Sciatic nerve (tissue), 2 donors: ENCODE results near the gene CASP1. TPM values are rescaled to one million over a fixed set of nuclear protein-coding genes. Genes with fewer than 3 reads are reported as not detected.

Experiments
- ATAC-seq: fragments of 200-7000 bp; cut with Tn5 transposase; one replicate; pipeline ENCODE4 v1.9.1; 2020; ENCODE audit warnings: mild to moderate bottlenecking, moderate library complexity
- DNase-seq: peaks from one replicate; pipeline ENCODE4 v3.0.0-alpha.2; 2020; ENCODE audit warnings: low spot score
- intact Hi-C: fragments of 100-400 bp; cut with DNase I; formaldehyde crosslinking; loops from one replicate; pipeline ENCODE4 v1.14.2; 2022
- total RNA-seq: library from RNA; stranded (reverse); fragmentation: NEBNext Ultra II Directional; extraction: Animal tissue kit (Norgen Biotek cat#: 25700); gene quantifications from one replicate; pipeline ENCODE4 v1.2.1, GENCODE V29; 2021
- donor health status: DM: no; HTN: no; CAD: no.
- donor health status: DM: no; HTN: no; CAD: no.

CASP1 gene
- total RNA-seq, 1 donor from 2014 or later, result 31.9 TPM

DNA sequence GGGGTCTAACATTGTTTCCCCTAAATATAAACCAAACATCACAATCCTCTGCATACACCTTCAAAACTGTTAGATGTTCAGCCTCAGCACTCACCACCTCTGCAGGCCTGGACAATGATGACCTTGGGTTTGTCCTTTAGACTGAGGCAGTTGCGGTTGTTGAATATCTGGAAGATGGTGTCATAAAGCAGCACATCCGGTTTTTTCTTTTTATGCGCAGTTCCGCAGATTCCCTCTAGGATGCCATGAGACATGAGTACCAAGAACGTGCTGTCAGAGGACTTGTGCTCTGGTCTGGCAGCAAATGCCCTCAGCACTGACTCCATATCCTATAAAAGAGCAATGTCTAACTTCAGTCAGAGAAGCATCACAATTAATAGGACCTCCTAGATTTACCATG is 34.8 kb downstream of the CASP1 start:
- intact Hi-C loops, result no loop called here
- DNase-seq (no peak), ATAC-seq (no peak)

DNA sequence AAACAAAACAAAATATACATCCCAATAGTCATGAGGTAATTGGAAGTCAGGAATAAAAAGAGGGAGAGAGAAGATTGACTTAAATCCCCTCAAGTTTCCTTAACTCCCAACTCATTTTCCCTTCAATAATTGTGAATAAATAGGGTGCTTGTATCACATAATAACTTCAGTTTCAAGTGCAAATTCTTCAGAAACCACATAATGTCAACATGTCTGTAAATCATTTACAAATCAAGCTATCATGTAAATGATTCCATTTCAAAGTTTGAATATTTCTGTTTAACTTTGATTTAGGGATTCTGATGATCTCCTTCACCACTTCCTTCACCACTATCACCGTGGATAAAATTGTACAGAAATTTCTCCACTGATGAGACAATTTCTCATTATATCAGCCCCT is 35.2 kb downstream of the CASP1 start:
- intact Hi-C loops, result no loop called here
- ATAC-seq, result no peak
- no peak for DNase-seq

DNA sequence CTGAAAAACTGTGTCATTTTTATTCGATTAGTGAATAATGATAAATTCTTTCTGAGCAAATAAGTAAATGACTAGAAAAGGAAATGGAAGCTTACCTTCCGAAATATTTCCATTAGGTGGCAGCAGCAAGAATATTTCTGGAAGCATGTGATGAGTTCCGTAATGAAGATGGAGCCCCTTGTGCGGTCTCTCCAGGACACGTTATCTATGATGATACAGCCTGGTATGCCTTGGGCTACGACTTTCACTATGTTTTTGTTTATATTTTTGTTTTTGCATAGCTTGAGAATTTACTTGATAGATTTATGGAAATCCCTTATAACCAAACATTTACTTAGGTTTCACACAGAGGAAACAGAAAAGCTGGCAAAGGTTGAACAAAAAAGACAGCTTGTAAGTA is 37.7 kb downstream of the CASP1 start:
- ATAC-seq (no peak), DNase-seq (no peak)
- intact Hi-C loops, result no loop called here

DNA sequence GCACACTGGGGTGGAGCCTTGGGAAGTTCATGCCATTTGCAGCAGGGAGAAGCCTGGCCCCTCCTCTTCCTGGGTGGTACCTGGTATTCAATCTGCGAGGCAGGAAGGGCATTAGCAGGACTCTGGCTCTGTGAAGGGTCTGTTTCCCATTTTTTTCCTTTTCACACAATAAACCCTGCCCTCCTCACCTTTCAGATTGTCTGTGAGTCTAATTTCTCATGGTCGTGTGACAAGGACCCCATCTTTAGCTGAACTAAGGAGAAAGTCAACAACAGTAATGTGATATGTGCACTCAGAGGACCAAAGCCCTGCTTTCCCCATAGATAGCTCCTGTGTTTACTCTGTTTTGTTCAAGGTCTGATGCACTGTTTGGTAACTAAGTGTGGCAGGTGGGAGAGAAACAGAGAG is 39.9 kb downstream of the CASP1 start:
- no peak for DNase-seq
- no peak for ATAC-seq
- intact Hi-C loops, result no loop called here

DNA sequence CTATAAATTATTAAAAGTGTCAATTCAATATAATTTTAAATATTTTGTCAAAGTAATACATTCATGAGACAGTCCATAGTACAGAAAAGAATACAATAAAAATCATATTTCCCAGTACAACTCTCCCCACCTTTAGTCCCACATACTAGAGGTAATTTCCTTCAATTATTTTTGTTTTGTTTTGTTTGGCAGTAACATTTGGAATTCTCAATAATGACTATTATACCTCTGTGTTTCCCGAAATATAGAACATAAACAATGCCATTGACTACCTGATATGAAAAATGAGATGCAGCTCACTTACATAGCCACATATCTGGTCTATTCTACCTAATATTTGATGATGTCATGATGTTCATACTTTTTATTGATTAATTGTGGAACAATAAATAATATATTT is 42.2 kb downstream of the CASP1 start:
- ATAC-seq (no peak), DNase-seq (no peak)
- intact Hi-C loops, result no loop called here

DNA sequence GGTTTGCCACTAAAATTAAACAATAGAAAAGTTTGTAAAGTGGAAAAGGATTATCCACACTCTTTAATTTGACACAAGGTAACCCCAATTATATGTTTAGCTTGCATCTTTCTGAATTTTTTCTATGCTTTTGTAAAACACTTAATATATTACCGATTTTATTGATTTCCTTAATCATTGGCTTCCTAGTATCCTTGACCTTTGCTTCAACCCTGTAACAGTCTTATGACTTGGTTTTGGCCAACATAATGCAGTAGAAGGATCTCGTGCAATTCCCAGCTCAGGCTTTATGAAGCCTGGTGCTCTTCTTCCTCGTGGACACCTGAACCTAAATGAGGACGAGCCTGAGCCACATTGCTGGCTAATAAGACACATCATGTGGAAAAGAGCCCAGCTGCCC is 43.0 kb downstream of the CASP1 start:
- ATAC-seq (no peak), DNase-seq (no peak)
- intact Hi-C loops, result no loop called here

DNA sequence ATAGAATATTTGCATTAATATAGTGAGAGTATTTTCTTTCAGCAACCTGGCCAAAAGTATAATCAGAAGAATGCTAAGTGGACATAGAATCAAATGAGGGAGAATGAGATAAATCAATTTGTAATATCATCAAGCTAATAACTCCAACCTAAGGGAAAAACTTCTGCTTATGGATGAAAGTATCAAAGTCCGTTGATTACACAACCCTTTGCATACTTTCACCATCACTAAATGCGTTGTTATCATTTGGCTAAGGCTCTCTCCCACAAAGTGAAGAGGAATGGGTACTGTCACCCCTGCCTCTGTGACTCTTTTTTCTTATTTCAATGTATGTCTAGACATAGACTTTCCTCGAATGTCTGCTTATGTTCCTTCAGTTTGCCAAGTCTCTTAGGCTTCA is 50.1 kb downstream of the CASP1 start:
- DNase-seq (no peak), ATAC-seq (no peak)
- intact Hi-C loops, result no loop called here

DNA sequence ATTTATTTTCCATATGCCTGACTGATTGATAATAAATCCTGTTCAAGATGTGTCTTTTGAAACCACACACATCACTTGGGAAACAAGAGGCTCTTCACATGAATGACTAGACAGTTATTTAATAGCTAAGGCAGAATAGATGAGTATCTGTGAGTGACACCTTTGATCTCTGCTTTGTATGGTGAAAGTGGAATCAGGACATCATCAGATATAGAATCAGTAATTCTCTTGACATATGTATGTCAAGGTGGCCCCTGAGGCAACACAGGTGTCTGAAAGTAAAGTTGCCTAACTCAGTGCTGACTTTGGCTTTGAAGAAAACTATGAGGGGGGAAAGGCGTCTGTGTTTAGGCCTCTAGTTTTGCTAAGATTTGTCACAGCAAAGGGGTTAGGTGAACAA is 55.1 kb downstream of the CASP1 start:
- ATAC-seq (no peak), DNase-seq (no peak)
- intact Hi-C loops, result no loop called here

Other genes starting within 250 kb of the CASP1 start
- 2.3 TPM for gene CASP12, start 136.7 kb downstream of the CASP1 start, total RNA-seq
- 68.1 TPM for gene CASP4, start 66.6 kb downstream of the CASP1 start, total RNA-seq
- 0.76 TPM for gene CASP5, start 12.0 kb downstream of the CASP1 start, total RNA-seq
- 40.4 TPM for gene CARD16, start 10.2 kb upstream of the CASP1 start, total RNA-seq
- gene CARD18, start 104.6 kb upstream of the CASP1 start, total RNA-seq, result not detected